ENCODE measurements around the gene HEXIM2. TPM values are rescaled to one million over a fixed set of nuclear protein-coding genes. Genes with fewer than 3 reads are reported as not detected.

Gene HEXIM2
- total and polyA plus RNA-seq, 2 of the 4 experiments (the other 2 are of a cell fraction): 4.5 to 6.1 TPM

DNA sequence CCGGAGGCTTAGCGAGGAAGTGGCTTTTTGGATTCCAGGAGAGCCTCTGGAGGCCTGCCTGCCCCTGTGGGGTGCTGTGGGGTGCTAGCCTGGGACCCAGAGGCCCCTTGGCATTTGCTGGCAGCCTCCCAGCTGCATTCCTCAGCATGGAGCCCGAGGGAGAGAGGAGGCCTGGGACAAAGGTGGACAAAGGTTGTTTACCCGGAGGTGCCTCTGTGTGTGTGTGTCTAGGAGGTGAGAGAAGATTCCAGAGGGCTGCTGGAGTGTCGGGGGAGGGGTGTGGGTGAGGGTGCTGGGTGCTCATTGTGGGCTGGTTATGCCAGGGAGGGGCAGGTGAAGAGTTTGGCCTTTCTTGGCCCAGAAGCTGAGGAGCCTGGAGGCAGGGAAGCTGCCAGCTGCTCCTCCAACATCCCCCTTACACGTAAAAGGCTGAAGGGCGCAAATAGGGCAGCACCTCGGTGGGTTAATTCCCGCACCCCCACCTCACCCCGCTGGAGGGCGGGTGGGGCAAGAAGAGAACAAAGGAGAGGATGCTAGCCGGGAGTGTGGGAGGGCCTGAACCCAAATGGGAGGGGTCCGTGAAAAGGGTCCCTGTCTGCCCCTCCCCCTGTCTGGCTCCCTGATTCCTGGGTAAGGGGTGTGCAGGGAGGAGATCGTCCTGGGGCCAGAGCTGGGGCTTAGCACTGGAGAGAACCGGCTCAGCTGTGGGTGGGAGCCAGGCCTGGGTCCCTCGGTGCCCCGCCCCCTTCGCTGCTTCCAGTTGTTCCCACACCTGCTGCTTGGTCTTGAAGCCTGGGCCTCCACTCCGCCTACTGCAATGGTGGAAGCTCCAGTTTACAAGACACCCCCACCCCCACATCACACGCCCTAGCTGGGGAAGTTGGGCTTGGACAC, 9.9 kb downstream of the HEXIM2 start (continued):
- TF ChIP-seq, protein P1, sequence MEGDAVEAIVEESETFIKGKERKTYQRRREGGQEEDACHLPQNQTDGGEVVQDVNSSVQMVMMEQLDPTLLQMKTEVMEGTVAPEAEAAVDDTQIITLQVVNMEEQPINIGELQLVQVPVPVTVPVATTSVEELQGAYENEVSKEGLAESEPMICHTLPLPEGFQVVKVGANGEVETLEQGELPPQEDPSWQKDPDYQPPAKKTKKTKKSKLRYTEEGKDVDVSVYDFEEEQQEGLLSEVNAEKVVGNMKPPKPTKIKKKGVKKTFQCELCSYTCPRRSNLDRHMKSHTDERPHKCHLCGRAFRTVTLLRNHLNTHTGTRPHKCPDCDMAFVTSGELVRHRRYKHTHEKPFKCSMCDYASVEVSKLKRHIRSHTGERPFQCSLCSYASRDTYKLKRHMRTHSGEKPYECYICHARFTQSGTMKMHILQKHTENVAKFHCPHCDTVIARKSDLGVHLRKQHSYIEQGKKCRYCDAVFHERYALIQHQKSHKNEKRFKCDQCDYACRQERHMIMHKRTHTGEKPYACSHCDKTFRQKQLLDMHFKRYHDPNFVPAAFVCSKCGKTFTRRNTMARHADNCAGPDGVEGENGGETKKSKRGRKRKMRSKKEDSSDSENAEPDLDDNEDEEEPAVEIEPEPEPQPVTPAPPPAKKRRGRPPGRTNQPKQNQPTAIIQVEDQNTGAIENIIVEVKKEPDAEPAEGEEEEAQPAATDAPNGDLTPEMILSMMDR (conservative IDR thresholded peaks at IDR 0.05; ENCODE audit: low read depth, low read length): no peak
- no peak for TF ChIP-seq MAFK (IDR thresholded peaks at IDR 0.05; ENCODE audit: low read depth, low read length)

Data from IMR-90 (cell line).